ENCODE results near the gene ZNF17.

The ZNF17 gene

DNA sequence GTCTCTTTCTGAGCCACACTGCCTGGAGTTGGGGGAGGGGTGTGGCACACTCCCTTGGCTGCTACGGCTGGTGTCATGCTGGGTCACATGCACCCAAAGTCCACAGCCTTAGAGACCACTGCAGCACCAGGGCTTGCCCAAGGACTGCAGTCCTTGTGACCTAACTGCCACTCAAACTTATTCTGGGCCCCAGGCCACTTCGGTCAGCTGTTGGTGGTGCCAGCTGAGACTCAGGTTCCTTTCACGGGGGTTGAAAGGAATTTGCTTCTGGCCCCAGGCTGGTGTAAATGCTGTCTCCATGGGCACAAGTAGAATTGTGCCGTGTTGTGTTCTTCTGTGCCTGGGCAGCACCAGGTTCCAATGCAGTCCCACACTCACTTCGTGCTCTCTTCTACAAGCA, 55.5 kb downstream of the ZNF17 start:
- Histone ChIP-seq H3K4me3 (ENCODE audit: low read depth, low read length) (no peak overlapping the region; the same call in 1 of the 2 replicates), H3K27ac (ENCODE audit: low read depth, low read length) (no peak overlapping the region), H3K9me3 (ENCODE audit: control insufficient read depth, insufficient read depth, low read depth, low read length) (peaks cover 60% of the 10 kb centered on the region), H3K9ac (ENCODE audit: low read length) (no peak overlapping the region), H3K27me3 (ENCODE audit: control insufficient read depth, insufficient read depth, low read length) (no peaks in the 10 kb centered on the region), H3K4me1 (ENCODE audit: control insufficient read depth, insufficient read depth, low read length) (no peaks in the 10 kb centered on the region), H3K36me3 (ENCODE audit: control insufficient read depth, insufficient read depth, low read length) (peaks cover 4% of the 10 kb centered on the region; the same call in 1 of the 2 replicates)
